Adipose tissue (tissue), 3 donors: ENCODE results near the gene PRPF40B. TPM values are rescaled to one million over a fixed set of nuclear protein-coding genes. Genes with fewer than 3 reads are reported as not detected.
"Not testable (repeated sequence)": the region's sequence is repeated elsewhere in the genome, so short reads cannot be mapped to it uniquely, and the experiment has no call there.

Experiments used
- H3K27ac ChIP-seq: one replicate; pipeline ENCODE4 v1.5.1; 2013; ENCODE audit warnings: low read depth, low read length
- WGBS, 3 donors: extraction: QIAGEN DNeasy Blood & Tissue Kit; methylation state at CpG; one replicate each; pipeline ENCODE4 v1.1.7; 2013; 5-methylcytosine and 5-hydroxymethylcytosine counted together
- polyA plus RNA-seq, 3 donors: library from polyadenylated mRNA; stranded (reverse); fragments of 200-250 nt; gene quantifications; one replicate each; pipeline ENCODE4 v1.2.3, GENCODE V29; 2013
- donor health status: healthy with polysubstance abuse.
- donor health status: Bipolar disorder and iron deficiency.
- donor health status: healthy.

The PRPF40B gene
- polyA plus RNA-seq, 3 donors: 10.1 to 13.4 (median 10.6) TPM

- no peak overlapping the region for H3K27ac ChIP-seq
- 50 to 59% (median 58%) methylated on average over 5 of the region's 5 CpGs for WGBS, 3 donors
These were observed 18.5 kb upstream of the PRPF40B start for GRCh38 chr12:49604856-49605255.

- not testable (repeated sequence) for H3K27ac ChIP-seq
- 90 to 100% (median 92%) methylated on average over 4 of the region's 4 CpGs for WGBS, 3 donors
These were observed 17.8 kb upstream of the PRPF40B start, which contains the start of gene FAM186B for GRCh38 chr12:49605539-49605938. Gene FAM186B (minus strand): TSS chr12:49605639. CDS start chr12:49605477, 162 bp downstream.

DNA sequence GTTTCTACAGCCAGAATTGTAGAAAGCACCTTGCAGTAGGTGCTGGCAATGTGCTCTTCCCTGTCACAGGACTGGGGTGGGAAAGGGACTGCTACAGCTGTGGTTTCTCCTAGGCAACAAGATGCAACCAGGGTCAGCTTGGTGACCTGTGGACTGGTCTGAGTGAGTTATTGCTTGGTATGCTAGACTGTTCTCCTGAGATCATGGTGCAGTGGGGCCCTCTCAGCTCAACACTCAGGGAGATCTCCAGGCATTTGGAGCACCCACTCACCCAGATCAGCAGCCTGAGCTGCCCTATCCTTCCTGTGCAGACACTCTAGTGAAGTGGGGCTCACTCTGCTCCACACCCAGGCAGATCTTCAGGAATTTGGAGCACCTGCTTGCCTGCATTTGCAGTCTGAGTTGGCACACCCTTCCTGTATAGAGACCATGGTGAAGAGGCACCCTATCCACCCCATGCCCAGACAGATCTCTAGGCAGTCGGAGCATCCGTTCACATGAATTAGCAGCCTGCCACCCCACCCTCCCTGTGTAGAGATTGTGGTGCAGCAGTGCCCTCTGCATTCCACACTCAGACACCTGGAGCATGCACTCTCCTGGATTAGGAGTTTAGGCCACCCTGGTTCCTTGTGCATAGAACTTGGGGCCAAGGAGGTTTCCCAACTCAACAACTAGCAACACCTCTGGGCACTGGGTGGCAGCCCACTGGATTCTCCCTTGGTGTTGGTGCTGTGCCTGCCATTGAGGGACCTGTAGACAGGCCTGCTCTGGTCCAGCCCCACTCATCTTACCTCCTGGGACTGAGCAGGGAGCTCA is 14.1 kb upstream of the PRPF40B start:
- H3K27ac ChIP-seq: no peak overlapping the region
- 91 to 97% (median 96%) methylated on average over 2 of the region's 2 CpGs for WGBS, 3 donors

GRCh38 chr12:49609875-49610154 is 13.5 kb upstream of the PRPF40B start:
- H3K27ac ChIP-seq: no peak overlapping the region
- 76 to 85% (median 82%) methylated on average over 1 of the region's 1 CpG for WGBS, 3 donors

DNA sequence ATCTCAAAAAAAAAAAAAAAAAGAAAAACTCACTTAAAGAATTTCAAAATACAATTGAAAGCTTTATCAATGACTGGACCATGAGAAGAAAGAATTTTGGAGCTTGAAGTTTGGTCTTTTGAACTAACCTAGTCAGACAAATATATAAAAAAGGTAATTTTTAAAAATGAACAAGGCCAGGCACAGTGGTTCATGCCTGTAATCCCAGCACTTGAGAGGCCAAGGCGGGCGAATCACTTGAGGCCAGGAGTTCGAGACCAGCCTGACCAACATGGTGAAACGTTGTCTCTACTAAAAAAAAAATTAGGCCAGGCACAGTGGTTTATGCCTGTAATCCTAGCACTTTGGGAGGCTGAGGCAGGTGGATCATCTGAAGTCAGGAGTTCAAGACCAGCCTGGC is 12.6 kb upstream of the PRPF40B start:
- H3K27ac ChIP-seq: not testable (repeated sequence)
- WGBS, 3 donors: 95 to 99% (median 97%) methylated on average over 4 of the region's 4 CpGs

DNA sequence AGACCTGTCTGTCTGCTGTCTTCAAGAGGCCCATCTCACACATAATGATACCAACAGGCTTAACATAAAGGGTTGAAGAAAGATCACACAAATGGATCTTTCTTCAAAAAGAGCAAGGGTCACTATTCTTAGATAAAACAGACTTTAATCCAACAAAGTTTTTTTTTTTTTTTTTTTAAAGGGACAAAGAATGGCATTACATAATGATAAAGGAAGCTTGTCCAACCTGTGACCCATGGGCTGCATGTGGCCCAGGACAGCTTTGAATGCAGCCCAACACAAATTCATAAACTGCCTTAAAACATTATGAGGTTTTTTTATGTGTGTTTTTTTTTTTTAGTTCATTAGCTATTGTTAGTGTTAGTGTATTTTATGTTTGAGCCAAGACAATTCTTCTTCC is 11.2 kb upstream of the PRPF40B start:
- H3K27ac ChIP-seq: no peak overlapping the region

DNA sequence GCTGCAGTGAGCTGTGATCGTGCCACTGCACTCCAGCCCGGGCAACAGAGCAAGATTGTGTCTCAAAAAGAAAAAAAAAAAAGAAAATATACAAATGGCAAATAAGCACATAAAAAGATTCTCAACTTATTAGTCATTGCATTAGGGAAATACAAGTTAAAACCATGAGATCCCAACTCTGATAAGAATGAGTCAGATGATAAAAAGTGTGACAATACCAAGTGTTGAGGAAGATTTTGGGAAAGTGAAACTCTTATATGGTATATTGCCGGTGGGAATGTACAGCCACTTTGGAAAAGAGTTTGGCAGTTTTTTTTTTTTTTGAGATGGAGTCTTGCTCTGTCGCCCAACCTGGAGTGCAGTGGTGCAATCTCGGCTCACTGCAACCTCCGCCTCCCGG is 7.6 kb upstream of the PRPF40B start:
- WGBS, 3 donors: 92 to 99% (median 94%) methylated on average over 4 to 7 of the region's 7 CpGs

DNA sequence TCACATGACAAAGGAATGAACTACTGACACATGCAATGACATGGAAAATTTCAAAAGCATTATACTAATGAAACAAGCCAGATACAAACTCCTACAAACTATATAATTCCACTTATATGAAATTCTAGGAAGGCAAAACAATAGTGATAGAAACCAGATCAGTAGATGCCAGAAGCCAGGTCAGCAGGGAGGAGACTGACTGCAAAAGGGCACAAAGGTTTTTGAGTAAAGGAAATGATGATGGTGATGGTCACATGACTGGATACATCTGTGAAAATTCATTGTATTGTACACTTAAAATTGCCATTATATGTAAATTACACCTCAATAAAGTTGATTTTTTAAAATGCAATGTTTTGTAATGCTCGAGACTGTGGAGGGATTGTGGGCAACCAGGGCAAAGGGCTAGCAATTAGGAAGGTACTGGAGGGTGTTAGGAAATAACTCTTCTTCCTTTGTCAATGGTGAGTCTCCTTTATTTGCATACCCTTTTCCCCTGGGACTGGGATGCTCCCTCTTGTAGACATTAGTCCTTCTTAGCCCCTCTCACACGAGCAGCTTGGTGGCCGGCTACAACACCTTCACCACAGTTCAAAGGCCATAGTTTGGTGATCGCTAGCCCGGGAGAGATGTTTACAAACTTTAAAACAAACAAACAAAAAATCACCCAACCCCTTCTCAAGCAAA is 6.7 kb upstream of the PRPF40B start:
- H3K27ac ChIP-seq: no peak overlapping the region
- WGBS, 3 donors: 66 to 75% (median 71%) methylated on average over 5 of the region's 5 CpGs

More for the DNA sequence above, 7.6 kb upstream of the PRPF40B start:
- H3K27ac ChIP-seq: no peak overlapping the region

DNA sequence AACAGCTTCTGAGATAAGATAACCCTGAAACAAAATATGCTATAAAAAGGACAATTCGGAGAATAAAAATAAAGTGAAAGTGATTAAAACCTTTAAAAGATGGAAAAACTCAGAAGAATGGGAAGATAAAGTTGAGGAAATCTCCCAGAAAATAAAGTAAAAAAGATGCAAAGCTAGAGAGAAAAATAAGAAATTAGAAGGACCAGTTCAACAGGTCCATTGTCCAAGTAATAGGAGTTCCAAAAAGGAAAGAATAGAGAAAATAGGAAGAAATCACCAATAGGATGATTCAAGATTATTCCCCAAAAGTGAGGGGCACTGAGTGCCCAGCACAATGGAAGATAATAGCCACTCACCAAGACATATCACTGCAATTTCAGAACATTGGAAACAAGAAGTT is 4.8 kb upstream of the PRPF40B start:
- H3K27ac ChIP-seq: no peak overlapping the region
- 69 to 88% (median 71%) methylated on average over 1 of the region's 1 CpG for WGBS, 3 donors

DNA sequence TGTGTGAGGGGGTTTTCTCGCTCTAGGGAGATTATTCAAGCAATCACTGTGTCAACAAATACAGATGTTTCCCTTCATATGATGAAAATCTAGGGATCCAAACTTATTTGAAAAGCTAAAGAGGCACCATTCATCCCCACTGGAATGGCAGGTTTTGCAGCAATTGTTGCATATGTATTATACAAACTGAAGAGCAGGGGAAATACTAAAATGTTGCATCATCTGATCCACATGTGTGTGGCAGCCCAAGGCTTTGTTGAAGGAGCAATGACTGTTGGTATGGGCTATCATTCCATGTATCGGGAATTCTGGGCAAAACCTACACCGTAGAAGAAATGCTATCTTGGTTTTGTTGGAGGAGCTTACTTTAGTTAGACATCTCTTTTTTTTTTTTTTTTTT is 4.1 kb upstream of the PRPF40B start:
- WGBS, 3 donors: 86 to 94% (median 92%) methylated on average over 3 of the region's 3 CpGs
- no peak overlapping the region for H3K27ac ChIP-seq

DNA sequence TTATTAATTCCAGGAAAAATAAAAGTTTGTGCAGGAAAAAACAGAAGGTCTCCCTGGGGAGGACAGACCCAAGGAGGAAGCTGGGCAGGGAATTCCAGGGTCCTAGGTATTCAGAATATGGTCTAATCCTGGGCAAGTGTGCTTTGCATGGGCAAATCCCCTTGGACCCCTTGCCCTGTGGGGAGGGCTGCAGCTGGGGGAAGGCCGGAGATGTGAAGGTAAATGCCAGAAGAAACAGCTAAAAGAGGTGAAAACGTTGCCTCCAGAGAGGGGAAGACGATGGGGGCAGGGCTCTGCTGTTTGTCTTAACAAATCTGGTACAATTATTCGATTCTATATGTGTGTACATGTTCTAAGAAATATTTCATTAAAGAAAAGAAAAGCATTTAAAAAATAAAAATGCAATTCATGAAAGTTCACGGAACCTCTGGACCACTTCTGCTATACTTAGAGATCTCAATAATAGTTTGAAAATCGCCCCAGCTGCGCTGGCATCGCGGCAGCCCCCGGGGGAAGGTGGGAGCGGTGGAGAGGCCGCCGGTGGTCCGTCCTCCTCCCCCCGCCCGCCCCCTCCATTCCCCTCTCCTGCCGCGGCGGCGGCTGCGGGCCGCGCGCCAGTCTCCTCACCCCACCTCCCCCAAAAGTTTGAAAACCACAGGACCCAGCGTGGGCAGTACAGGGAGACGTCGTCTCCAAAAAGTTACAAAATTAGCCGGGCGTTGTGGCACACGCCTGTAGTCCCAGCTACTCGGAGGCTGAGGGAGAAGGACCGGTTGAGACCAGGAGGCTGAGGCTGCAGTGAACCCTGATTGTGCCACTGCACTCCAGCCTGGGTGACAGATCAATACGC is 1.5 kb upstream of the PRPF40B start:
- no peak overlapping the region for H3K27ac ChIP-seq
- WGBS, 3 donors: 5 to 8% (median 5%) methylated on average over 32 to 33 of the region's 33 CpGs

DNA sequence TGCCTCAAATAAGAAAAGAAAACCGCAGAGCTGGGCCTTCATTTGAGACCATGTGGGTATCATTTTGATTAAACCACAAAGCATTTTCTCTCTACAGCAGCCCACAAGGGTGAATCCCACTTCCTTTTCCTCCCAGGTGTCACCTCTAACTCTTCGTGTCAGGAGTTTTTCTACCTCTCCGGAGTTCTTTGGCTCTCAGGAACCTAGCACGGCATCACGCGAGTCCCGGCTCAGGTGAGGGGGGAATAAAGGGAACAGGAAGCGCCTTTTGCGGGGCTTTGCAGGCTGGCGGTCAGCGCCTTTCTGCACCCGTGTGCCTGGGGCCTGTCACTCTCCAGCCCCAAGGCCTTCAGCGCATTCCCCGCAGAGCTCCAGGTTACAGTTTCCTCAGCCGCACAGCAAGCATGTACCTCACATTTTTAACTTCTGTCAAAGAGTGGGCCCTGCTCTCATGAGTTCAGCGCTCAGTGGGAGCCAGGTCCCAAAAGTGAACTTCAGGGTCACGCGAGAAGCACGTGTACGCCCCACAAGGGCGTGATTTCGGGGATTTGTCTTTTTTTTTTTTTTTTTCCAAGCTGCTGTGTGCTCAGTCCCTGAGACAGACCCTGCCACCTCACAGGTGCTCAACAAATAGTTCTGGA is 740 bp upstream of the PRPF40B start:
- 0 to 3% (median 1%) methylated on average over 22 of the region's 22 CpGs for WGBS, 3 donors
- no peak overlapping the region for H3K27ac ChIP-seq

- 53 to 55% (median 54%) methylated on average over 4 of the region's 4 CpGs for WGBS, 3 donors
These were observed 1.7 kb downstream of the PRPF40B start for GRCh38 chr12:49624921-49625577.

DNA sequence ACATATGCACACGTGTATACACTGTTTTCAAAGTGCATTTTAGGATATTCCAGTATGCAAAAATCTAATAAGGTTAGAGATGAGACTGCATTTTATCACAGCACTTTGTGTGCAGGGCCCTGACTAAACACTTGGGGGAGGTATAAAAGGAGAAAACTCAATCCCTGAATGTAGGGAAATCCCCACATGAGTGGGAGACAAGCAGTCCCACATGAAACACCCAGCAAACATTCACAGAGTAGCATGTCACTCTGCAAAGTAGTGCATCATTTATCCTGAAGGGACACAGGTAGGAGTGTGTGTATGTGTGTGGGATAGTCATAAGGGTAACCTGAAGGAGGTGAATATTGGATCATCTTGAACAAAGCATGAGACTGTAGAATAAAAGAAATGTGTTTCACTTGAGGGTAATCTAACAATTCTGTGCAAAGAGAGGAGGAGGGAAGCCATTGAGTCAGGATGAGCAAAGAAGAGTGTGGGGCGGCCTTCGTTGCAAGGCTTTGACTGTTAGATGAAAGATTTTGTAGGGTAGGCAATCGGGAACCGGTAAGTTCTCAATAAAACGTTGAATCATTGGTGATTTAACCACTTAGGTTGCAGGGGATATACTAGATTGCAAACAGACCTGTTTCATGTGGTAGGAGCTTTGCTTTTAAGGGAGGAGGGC is 2.9 kb downstream of the PRPF40B start:
- 74 to 78% (median 75%) methylated on average over 6 of the region's 6 CpGs for WGBS, 3 donors
- no peak overlapping the region for H3K27ac ChIP-seq

More at GRCh38 chr12:49624921-49625577, 1.7 kb downstream of the PRPF40B start:
- H3K27ac ChIP-seq: no peak overlapping the region

- no peak overlapping the region for H3K27ac ChIP-seq
- 87 to 92% (median 87%) methylated on average over 1 of the region's 1 CpG for WGBS, 3 donors
These were observed 3.5 kb downstream of the PRPF40B start for GRCh38 chr12:49626836-49627235.

GRCh38 chr12:49627752-49628360 is 4.5 kb downstream of the PRPF40B start:
- H3K27ac ChIP-seq: no peak overlapping the region
- WGBS, 3 donors: 84 to 91% (median 88%) methylated on average over 3 of the region's 3 CpGs

- 89 to 91% (median 91%) methylated on average over 6 of the region's 6 CpGs for WGBS, 3 donors
- H3K27ac ChIP-seq: no peak overlapping the region
These were observed 8.1 kb downstream of the PRPF40B start for GRCh38 chr12:49631336-49631907.
